ENCODE results near the gene SCRT2. TPM values are rescaled to one million over a fixed set of nuclear protein-coding genes. Genes with fewer than 3 reads are reported as not detected.
"Not testable (repeated sequence)": the region's sequence is repeated elsewhere in the genome, so short reads cannot be mapped to it uniquely, and the experiment has no call there.

Gene SCRT2
- total RNA-seq (not detected), polyA plus RNA-seq (not detected)

GRCh38 chr20:675453-676314 is at the start of gene SCRT2:
SCRT2 (minus strand) TSS chr20:675802; CDS start chr20:675601, 201 bp downstream.
- no peak within 1 kb of the TSS for H3K9ac ChIP-seq (ENCODE audit: low read depth in 1 of 2, low read length in 2 of 2)
- peak within 1 kb of the TSS in 1 of 3 donors; percentile 30 for H3K4me3 ChIP-seq (ENCODE audit: low read depth in 1 of 3, low read length in 3 of 3)
- peaks cover 0 to 8% (median 4%) of the 10 kb centered on the region in 4 donors for H3K27me3 ChIP-seq (ENCODE audit: control insufficient read depth in 4 of 4, insufficient read depth in 4 of 4, low read length in 3 of 4)
- H3K36me3 ChIP-seq (ENCODE audit: control insufficient read depth in 4 of 4, insufficient read depth in 3 of 4, low read depth in 1 of 4, low read length in 3 of 4), result no peaks in the 10 kb centered on the region
- WGBS, result 2% methylated on average over 69 of the region's 69 CpGs
- no peak within 1 kb of the TSS for H3K27ac ChIP-seq (ENCODE audit: low read depth in 1 of 2, low read length in 2 of 2)
- H3K9me3 ChIP-seq (ENCODE audit: control insufficient read depth in 4 of 4, low read length in 3 of 4), result no peaks in the 10 kb centered on the region
- H3K4me1 ChIP-seq (ENCODE audit: control insufficient read depth in 4 of 4, insufficient read depth in 4 of 4, low read length in 3 of 4), result peaks cover 6 to 16% (median 10%) of the 10 kb centered on the region in 4 donors
- peak; percentile 86 for DNase-seq (ENCODE audit: low spot score)
- TF ChIP-seq REST (IDR thresholded peaks at IDR 0.05) (peak; percentile 96), RAD21 (IDR thresholded peaks at IDR 0.05) (no peak), MAX (IDR thresholded peaks at IDR 0.05) (no peak)

GRCh38 chr20:724797-725196 is 49.2 kb upstream of the SCRT2 start:
- H3K9me3 ChIP-seq (ENCODE audit: control insufficient read depth in 4 of 4, low read length in 3 of 4); H3K4me1 ChIP-seq (ENCODE audit: control insufficient read depth in 4 of 4, insufficient read depth in 4 of 4, low read length in 3 of 4); H3K4me3 ChIP-seq (ENCODE audit: low read depth in 1 of 3, low read length in 3 of 3); H3K36me3 ChIP-seq (ENCODE audit: control insufficient read depth in 4 of 4, insufficient read depth in 3 of 4, low read depth in 1 of 4, low read length in 3 of 4); H3K27ac ChIP-seq (ENCODE audit: low read depth in 1 of 2, low read length in 2 of 2); DNase-seq (ENCODE audit: low spot score); H3K9ac ChIP-seq (ENCODE audit: low read depth in 1 of 2, low read length in 2 of 2): not testable (repeated sequence)
- WGBS, result 85% methylated on average over 7 of the region's 7 CpGs
- H3K27me3 ChIP-seq (ENCODE audit: control insufficient read depth in 4 of 4, insufficient read depth in 4 of 4, low read length in 3 of 4), result peaks cover 0 to 11% (median 4%) of the 10 kb centered on the region in 4 donors

GRCh38 chr20:723756-724155 is 48.2 kb upstream of the SCRT2 start:
- peaks cover 0 to 9% (median 4%) of the 10 kb centered on the region in 4 donors for H3K4me1 ChIP-seq (ENCODE audit: control insufficient read depth in 4 of 4, insufficient read depth in 4 of 4, low read length in 3 of 4)
- H3K36me3 ChIP-seq (ENCODE audit: control insufficient read depth in 4 of 4, insufficient read depth in 3 of 4, low read depth in 1 of 4, low read length in 3 of 4), result no peaks in the 10 kb centered on the region
- H3K9ac ChIP-seq (ENCODE audit: low read depth in 1 of 2, low read length in 2 of 2), result no peak overlapping the region
- TF ChIP-seq YY1 (IDR thresholded peaks at IDR 0.05) (no peak), MAX (IDR thresholded peaks at IDR 0.05) (no peak), EGR1 (IDR thresholded peaks at IDR 0.05; ENCODE audit: low read depth in 2 of 2) (no peak), FOXA1 (IDR thresholded peaks at IDR 0.05) (no peak), ATF3 (IDR thresholded peaks at IDR 0.05) (no peak)
- no peak overlapping the region for H3K27ac ChIP-seq (ENCODE audit: low read depth in 1 of 2, low read length in 2 of 2)
- H3K27me3 ChIP-seq (ENCODE audit: control insufficient read depth in 4 of 4, insufficient read depth in 4 of 4, low read length in 3 of 4), result peaks cover 0 to 11% (median 2%) of the 10 kb centered on the region in 4 donors
- no peaks in the 10 kb centered on the region for H3K9me3 ChIP-seq (ENCODE audit: control insufficient read depth in 4 of 4, low read length in 3 of 4)
- DNase-seq (ENCODE audit: low spot score), result no peak
- 61% methylated on average over 8 of the region's 8 CpGs for WGBS
- H3K4me3 ChIP-seq (ENCODE audit: low read depth in 1 of 3, low read length in 3 of 3), result no peak overlapping the region

All from liver (tissue), 9 donors.